Activated CD8-positive, alpha-beta memory T cell treated with anti-CD3 and anti-CD28 coated beads, Interleukin-2, amount 50 U/mL, for 24 hours (primary cell): ENCODE results near the gene S100A12.

ENCODE experiments used
- DNase-seq: peaks from one replicate; pipeline ENCODE4 v3.0.0-alpha.2; 2020; ENCODE audit errors: extremely low read depth

Gene S100A12

GRCh38 chr1:153336650-153337049 lies 38.8 kb downstream of the S100A12 start:
- no peak for DNase-seq

DNA sequence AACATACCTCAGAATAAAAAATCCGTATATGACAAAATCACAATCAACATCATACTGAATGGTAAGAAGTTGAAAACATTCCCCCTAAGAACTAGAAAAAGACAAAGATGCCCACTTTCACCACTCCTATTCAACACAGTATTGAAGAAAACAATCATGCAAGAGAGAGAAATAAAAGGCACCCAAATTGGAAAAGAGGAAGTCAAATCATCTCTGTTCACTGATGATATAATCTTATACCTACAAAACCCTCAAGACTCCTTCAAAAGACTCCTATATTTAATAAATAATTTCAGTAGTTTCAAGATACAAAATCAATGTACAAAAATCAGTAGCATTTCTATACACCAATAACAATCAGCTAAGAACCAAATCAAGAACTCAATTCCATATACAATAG lies 41.5 kb downstream of the S100A12 start:
- no peak for DNase-seq

GRCh38 chr1:153324912-153325311 lies 50.5 kb downstream of the S100A12 start:
- DNase-seq: no peak
